Measurements from ENCODE around the gene RPL39L.
"Not testable (repeated sequence)": the region's sequence is repeated elsewhere in the genome, so short reads cannot be mapped to it uniquely, and the experiment has no call there.

RPL39L gene

DNA sequence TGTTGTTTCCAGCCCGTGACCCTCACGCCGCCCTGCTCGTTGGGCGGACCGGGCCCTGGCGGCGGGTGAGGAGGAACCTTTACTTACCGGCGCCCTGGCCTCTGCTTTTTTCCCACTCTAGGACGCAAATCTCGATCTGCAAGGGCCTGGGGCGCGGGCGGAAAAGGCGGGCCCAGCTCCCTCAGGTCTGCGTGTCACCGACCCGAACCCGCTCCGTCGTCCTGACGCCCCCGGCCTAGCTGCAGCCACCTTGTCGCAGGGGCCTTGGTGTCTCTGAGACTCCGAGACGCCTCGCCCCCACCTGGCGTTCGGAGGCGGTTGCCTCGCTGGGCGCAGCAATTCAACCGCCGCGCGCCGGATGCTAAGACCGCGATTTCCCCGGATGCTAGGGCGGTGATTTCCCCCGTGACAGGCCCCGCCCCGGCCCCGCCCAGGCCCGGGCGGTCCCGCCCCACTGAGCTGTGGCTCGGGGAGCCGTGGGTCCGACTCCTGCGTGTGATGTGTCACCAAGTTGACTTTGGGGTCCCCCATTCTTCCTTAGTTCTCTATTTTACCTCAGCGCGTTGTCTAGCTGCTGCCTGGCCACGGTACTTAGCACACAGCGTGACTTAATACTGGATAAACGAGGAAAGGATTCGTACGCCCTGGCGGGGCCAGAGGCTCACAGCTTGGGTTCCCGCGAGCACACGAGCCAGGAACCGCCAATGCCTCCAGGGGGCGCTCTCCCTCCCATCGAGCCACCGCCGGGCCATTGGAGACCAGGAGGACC lies at the start of gene RPL39L:
Gene RPL39L, minus strand, starts transcription at position 371 of the 769 bp plus-strand sequence. CDS start 18,196 bp downstream, outside the sequence.
- DNase-seq, result peak; percentile 90

DNA sequence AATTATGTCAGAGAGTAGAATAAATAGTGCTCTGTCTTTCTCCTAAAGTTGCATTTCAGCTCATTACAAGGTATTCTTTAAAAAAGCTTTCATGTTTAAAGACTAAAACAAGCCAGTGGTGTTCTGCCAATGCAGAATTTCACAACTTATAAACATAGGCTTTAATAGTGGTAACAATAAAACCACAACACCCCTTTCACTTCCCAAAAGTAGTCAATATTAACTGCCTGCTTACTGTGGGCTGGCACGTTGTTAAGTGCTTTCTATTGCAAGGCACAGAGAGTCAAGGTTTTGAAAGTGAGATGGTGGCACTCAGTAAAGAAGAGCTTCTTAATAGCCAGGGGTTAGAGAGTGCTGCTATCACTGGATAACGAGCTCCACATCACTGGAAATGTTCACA lies 49.6 kb upstream of the RPL39L start:
- DNase-seq, result no peak

- no peak for DNase-seq
These were observed 47.6 kb upstream of the RPL39L start for GRCh38 chr3:187186801-187187421.

GRCh38 chr3:187186375-187186774 lies 47.1 kb upstream of the RPL39L start:
- no peak for DNase-seq

GRCh38 chr3:187185759-187186158 lies 46.5 kb upstream of the RPL39L start:
- no peak for DNase-seq

GRCh38 chr3:187183903-187184302 lies 44.6 kb upstream of the RPL39L start:
- DNase-seq, result no peak

DNA sequence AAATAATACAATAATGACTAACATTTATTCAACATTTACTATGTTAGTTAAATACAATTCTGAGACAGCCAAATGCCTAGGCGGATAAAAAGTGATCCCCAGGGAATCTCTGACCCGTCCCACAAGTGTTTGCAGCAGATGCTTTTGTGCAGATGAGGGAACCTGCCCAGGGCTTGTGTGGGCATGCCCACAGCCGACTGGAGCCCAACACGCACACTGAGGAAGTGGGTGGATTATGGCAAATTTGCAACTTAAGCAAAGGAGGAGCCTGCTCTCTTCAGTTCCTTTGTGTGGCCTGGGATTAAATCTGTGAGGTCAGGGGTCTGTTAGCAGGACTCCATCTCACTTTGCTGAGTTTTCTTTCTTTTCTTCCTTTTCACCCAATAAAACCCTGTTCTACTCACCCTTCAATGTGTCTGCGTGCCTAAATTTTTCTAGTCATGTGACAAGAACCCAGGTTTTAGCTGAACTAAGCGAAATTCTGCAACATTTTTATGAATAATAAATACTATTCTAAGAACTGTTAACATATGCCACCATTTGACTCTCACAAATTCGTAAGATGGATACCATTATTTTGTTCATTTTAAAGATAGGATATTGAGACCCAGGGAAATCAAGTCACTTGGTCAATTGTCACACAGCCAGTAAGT lies 44.0 kb upstream of the RPL39L start:
- no peak for DNase-seq

GRCh38 chr3:187181454-187182170 lies 42.3 kb upstream of the RPL39L start:
- DNase-seq, result no peak

- DNase-seq, result no peak
These were observed 33.6 kb upstream of the RPL39L start for GRCh38 chr3:187172929-187173328.

GRCh38 chr3:187170911-187171310 lies 31.6 kb upstream of the RPL39L start:
- DNase-seq, result not testable (repeated sequence)

- no peak for DNase-seq
These were observed 30.1 kb upstream of the RPL39L start for GRCh38 chr3:187169231-187169960.

DNA sequence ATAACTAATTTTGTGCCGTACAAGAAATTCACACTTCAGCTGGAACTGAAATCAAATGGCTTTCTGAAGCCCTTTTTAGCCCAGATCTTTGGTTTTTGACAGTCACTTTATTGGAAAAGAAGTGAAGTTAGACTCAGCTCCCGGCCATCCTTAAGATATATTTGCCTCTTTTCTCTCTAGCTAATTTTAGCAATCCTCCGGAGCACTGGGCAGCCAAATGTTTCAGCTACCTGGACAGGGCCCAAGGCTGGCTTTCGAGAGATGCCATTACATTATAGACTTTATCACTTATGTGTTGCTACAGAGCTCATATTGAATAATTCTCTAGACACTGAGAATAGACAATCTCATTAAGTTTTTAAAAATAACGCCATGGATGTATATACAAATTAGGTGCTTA lies 28.5 kb upstream of the RPL39L start:
- DNase-seq, result no peak

- DNase-seq, result no peak
These were observed 27.5 kb upstream of the RPL39L start for GRCh38 chr3:187166750-187167149.

GRCh38 chr3:187165144-187165543 lies 25.8 kb upstream of the RPL39L start:
- peak; percentile 11 for DNase-seq

DNA sequence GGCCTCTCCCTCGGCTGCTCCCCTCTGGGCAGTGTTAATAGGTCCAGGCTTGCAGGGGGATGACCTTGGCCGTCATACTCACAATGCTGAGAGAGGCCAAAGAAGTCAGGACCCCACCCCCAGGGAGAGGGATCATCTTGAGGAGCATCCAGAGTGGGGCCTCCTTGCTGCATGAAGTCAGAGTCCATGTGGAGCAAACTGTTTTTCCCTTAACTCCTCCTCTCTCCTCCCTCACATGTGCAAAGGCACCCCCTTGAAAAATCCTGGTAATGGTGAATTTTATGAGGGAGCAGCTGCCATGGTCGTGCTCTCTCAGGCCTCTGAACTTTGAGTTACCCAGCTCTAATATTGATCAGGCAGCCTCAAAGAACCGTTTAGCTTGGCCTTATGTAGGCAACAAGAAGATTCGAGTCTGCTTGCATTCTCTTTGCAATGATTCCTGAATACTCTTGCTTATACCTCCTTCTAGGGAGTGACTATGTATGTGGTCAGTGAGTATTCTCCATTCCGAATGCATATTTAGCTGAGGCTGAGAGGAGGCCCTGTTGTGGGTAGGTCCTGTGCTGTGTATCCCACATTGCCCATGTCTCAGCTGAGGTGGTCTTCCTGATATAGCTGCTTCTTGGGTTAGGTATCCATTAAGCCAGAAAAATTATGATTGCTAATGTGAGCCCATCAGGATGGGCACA lies 23.1 kb upstream of the RPL39L start:
- no peak for DNase-seq

- DNase-seq, result no peak
These were observed 22.3 kb upstream of the RPL39L start for GRCh38 chr3:187161556-187161955.

GRCh38 chr3:187150599-187150998 lies 11.3 kb upstream of the RPL39L start:
- peak; percentile 57 for DNase-seq

- no peak for DNase-seq
These were observed 10.9 kb upstream of the RPL39L start for GRCh38 chr3:187150186-187150585.

DNA sequence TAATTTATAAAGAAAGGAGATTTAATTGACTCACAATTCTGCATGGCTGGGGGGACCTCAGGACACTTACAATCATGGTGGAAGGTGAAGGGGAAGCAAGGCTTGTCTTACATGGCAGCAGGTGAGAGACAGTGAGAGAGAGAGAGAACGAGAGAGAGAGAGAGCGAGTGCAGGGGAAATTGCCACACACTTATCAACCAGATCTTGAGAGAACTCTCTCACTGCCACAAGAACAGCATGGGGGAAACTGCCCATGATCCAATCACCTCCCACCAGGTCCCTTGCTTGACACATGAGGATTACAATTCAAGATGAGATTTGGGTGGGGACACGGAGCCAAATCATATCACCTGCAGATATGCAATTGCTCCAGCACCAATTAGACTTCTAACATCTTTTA lies 7.1 kb upstream of the RPL39L start:
- no peak for DNase-seq

DNA sequence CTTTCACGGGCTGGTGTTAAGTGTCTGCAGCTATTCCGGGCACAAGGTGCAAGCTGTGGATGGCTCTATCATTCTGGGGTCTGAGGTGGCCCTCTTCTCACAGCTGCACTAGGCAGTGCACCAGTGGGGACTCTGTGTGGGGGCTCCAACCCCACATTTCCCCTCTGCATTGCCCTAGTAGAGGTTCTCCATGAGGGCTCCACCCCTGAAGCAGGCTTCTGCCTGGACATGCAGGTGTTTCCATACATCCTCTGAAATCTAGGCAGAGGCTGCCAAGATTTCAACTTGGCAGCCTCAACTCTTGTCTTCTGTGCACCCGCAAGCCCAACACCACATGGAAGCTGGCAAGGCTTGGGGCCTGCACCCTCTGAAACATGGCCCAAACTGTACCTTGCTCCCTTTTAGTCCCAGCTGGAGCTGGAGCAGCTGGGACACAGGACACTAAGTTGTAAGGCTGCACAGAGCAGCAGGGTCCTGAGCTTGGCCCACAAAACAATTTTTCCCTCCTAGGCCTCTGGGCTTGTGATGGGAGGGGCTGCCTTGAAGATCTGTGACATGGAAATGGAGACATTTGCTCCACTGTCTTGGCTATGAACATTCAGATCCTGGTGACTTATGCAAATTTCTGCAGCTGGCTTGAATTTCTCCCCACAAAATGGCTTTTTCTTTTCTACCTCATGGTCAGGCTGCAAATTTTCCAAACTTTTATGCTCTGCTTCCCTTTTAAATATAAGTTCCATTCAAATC lies 6.0 kb upstream of the RPL39L start:
- no peak for DNase-seq

GRCh38 chr3:187139895-187140253 lies 578 bp upstream of the RPL39L start:
- no peak for DNase-seq
